ENCODE measurements around the gene SCN7A. TPM values are rescaled to one million over a fixed set of nuclear protein-coding genes. Genes with fewer than 3 reads are reported as not detected.

The SCN7A gene
- total RNA-seq, 1 donor from 2014 or later: 97.1 TPM

DNA sequence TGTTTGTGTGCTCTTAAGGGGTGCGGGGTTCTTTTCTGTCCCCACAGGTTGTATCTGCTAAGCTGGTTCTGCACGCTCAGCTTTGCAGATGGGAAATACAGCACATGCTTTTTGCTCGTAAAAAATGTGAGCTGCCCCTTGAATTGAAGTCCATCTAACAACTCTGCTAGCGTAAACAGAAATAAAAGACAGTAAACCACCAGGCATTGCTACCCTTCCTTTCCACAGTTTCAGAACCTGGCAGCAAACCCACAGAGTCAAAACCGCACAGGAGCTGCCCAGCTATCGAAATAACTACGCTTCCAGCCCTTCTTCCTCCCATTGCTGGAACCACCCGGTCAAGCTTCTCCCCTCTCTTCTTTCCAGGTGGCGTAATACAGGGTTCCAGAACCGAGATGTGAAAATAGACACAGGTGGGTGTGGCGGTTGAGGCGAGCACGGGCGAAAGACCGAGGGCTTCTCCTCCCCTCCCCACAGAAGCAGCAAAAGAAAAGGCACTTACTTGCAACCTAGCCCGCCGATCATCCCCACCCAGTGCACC, 118.8 kb downstream of the SCN7A start:
- H3K9me3 ChIP-seq: no peaks in the 10 kb centered on the region
- H3K27me3 ChIP-seq: peaks cover 8% of the 10 kb centered on the region
- H3K4me3 ChIP-seq: peak overlapping the region; percentile 57
- H3K4me1 ChIP-seq: peaks cover 9% of the 10 kb centered on the region
- intact Hi-C loops (cut with DNase I): no loop called here
- H3K36me3 ChIP-seq: no peaks in the 10 kb centered on the region
- ATAC-seq: peak; percentile 38
- no peak overlapping the region for H3K27ac ChIP-seq
- no peak for DNase-seq
- TF ChIP-seq, protein P1, sequence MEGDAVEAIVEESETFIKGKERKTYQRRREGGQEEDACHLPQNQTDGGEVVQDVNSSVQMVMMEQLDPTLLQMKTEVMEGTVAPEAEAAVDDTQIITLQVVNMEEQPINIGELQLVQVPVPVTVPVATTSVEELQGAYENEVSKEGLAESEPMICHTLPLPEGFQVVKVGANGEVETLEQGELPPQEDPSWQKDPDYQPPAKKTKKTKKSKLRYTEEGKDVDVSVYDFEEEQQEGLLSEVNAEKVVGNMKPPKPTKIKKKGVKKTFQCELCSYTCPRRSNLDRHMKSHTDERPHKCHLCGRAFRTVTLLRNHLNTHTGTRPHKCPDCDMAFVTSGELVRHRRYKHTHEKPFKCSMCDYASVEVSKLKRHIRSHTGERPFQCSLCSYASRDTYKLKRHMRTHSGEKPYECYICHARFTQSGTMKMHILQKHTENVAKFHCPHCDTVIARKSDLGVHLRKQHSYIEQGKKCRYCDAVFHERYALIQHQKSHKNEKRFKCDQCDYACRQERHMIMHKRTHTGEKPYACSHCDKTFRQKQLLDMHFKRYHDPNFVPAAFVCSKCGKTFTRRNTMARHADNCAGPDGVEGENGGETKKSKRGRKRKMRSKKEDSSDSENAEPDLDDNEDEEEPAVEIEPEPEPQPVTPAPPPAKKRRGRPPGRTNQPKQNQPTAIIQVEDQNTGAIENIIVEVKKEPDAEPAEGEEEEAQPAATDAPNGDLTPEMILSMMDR (IDR thresholded peaks at IDR 0.05): no peak

DNA sequence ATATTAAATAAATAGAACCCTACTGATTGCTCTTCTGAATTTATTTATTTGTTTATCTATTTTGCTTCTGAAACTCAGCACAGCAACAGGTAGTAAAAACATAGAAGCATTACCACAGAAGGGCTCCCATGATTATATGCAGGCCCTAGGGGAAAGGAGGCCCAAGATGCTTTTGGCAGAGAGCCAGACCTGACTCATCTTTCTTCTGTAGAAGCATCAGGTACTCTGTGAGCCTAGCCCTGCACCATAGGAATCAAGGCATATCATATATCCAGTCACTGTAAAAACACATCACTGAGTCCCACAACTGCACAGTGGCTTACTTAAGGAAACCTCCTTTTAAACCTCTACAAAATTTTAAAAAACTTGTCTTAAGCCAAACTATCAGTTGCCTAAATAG, 120.1 kb downstream of the SCN7A start:
- Histone ChIP-seq H3K9me3 (no peaks in the 10 kb centered on the region), H3K27ac (no peak overlapping the region), H3K4me3 (no peak overlapping the region), H3K36me3 (no peaks in the 10 kb centered on the region), H3K27me3 (peaks cover 8% of the 10 kb centered on the region), H3K4me1 (peaks cover 9% of the 10 kb centered on the region)
- no peak for DNase-seq
- TF ChIP-seq, protein P1 (IDR thresholded peaks at IDR 0.05): no peak
- ATAC-seq: no peak
- intact Hi-C loops (cut with DNase I): no loop called here

DNA sequence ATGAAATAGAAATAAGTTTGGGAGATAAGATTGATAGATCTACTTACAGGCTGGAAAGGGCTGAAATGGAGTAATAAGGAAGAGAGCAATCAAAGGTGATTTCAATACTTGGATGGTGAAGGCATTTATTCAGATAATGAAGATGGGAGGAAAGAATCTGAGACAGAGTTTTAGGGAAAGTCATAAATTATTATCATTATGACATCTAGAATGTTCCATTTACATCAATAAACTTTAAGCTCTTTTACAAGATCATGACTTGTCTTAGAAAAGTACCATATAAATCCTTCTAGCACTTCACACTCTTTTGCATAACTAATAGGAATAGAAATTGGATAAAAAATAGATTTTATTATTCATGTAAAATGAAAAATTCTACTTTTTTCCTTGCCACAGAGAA, 120.5 kb downstream of the SCN7A start:
- Histone ChIP-seq H3K4me1 (peaks cover 9% of the 10 kb centered on the region), H3K27ac (no peak overlapping the region), H3K9me3 (no peaks in the 10 kb centered on the region), H3K36me3 (no peaks in the 10 kb centered on the region), H3K4me3 (no peak overlapping the region), H3K27me3 (peaks cover 8% of the 10 kb centered on the region)
- TF ChIP-seq, protein P1 (IDR thresholded peaks at IDR 0.05): no peak
- DNase-seq: no peak
- intact Hi-C loops (cut with DNase I): no loop called here
- ATAC-seq: no peak

DNA sequence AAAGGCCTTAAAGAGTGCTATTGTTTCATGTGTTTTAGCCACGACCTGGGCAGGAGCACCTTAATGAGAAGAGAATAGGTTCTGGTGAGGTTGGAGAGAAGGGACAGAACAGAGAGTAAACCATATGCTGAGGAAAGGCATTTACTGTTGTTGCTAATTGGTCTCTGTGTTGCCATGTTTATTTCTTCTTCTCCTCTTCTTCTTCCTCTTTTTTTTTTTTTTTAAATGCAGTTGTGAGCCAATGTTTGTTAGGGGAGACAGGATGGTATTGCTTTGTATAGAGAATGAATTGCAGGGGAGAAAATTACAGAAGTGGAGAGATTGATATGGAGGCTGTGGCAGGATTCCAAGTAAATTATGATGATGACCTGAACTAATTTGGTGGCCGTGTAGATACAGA, 120.9 kb downstream of the SCN7A start:
- ATAC-seq: no peak
- TF ChIP-seq, protein P1 (IDR thresholded peaks at IDR 0.05): no peak
- Histone ChIP-seq H3K36me3 (no peaks in the 10 kb centered on the region), H3K4me3 (no peak overlapping the region), H3K27ac (no peak overlapping the region), H3K9me3 (no peaks in the 10 kb centered on the region), H3K4me1 (peaks cover 9% of the 10 kb centered on the region), H3K27me3 (peaks cover 8% of the 10 kb centered on the region)
- no peak for DNase-seq
- intact Hi-C loops (cut with DNase I): no loop called here

DNA sequence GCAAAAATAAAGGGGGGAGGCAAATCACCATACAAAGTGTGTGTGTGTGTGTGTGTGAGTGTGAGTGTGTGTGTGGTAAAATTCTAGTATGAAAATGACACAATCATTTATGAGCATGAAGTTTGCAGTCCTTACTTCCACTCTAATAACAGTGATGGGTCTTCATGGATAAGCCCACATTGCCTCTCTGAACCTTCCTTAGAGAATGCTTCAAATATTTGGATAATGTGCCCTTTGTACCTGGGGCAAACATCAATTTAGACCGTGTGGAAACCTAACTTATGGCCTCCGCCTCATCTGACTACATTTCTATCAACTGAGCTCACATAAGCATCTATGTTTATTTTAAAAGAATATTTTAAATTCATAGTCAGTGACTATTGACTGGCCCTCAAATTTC, 122.0 kb downstream of the SCN7A start:
- intact Hi-C loops (cut with DNase I): no loop called here
- H3K27me3 ChIP-seq: peaks cover 8% of the 10 kb centered on the region
- no peaks in the 10 kb centered on the region for H3K9me3 ChIP-seq
- no peak overlapping the region for H3K4me3 ChIP-seq
- no peak overlapping the region for H3K27ac ChIP-seq
- peaks cover 9% of the 10 kb centered on the region for H3K4me1 ChIP-seq
- no peak for ATAC-seq
- no peaks in the 10 kb centered on the region for H3K36me3 ChIP-seq
- DNase-seq: no peak
- TF ChIP-seq, protein P1 (IDR thresholded peaks at IDR 0.05): no peak

Data from upper lobe of right lung (tissue), 1 donor.